HS-27A (cell line): ENCODE results near the gene FGFRL1.
"Not testable (repeated sequence)": the region's sequence is repeated elsewhere in the genome, so short reads cannot be mapped to it uniquely, and the experiment has no call there.

Source experiments
- DNase-seq: peaks from one replicate; pipeline ENCODE4 v3.0.0-alpha.2; 2012; ENCODE audit warnings: low read depth, missing footprints

FGFRL1 gene

DNA sequence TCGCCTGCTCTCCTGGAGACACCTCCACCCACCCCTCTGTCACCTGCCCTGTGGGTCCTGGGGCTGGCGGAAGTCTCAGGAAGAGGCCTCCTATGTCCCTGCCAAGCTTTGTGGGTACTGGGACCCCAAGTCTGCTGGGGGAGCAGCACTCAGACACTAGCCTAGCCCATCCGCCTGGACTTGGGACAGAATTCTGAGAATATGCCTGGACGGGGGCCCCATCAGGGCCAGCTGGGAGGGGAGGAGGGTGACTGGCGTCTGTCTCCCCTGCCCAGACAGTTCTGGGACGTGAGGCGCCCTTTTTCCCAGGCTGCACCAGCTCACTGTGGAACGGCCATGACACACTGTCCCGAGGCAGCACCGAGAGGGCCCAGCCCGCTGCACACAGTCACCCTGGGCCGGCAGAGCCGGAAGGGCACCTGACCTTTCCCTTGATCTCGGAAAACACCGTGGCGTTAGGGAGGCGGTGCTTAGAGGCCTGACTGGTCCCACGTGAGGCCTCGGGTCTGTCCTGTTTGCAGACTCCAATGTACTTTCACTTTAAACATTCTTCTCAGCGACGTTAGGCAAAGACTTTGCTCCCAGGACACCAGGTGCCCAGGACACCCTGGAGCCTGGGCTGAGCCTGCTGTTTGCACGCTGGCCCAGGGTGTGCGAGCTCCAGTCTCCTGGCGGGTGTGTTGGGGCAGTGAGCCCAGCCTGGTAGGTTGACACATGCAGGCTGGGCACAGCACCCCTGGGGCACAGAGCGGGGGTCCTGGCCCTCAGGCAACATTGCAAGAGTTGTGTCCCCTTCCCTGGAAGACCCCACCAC is 18.9 kb upstream of the FGFRL1 start:
- DNase-seq = no peak

DNA sequence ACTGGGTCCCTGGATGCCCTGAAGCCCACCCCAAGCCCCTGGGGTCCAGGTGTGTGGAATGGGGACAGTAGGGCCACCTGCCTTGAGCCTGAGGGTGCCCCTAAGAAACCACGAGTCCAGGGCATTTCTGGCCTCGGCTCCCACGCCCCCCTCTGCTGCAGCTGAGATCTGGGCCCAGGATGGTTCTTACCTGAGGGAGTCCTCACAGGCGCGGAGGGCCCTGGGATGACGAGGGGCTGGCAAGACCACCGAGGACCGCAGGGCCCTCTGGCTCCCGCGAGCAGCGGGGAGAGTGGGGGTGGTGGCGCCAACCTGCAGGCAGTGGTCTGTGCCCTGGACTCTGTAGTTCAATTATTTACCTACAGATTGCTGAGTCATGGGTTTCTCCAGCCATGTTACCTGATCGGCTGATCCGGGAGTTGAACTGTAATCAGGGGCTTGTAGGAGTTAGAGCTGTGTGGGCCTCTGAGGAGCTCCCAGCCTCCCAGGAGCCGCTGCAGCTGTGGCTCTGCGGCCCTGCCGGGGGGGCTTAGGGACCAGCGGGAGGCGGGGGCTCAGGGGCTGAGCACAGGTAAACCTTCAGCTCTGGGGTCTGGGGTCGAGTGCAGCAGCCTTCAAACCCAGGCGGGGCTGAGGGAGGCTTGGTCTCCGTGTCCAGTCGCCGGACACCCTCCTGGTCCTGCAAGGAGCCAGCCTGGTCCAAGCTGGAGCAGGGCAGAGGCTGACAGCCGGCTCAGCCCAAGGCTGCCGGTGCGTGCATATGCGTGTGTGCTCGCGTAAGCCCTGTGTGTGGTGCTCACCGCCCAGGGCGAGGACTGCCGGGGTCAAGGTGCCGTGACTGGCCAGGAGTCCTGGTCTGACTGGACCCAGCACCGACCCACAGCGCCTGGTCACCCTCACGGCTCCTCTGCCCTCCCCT is 18.1 kb upstream of the FGFRL1 start, which contains the start of gene SLC26A1:
SLC26A1 (minus strand) TSS at position 294 of the 919 bp plus-strand sequence. CDS start 1,701 bp downstream, outside the sequence.
- no peak for DNase-seq

DNA sequence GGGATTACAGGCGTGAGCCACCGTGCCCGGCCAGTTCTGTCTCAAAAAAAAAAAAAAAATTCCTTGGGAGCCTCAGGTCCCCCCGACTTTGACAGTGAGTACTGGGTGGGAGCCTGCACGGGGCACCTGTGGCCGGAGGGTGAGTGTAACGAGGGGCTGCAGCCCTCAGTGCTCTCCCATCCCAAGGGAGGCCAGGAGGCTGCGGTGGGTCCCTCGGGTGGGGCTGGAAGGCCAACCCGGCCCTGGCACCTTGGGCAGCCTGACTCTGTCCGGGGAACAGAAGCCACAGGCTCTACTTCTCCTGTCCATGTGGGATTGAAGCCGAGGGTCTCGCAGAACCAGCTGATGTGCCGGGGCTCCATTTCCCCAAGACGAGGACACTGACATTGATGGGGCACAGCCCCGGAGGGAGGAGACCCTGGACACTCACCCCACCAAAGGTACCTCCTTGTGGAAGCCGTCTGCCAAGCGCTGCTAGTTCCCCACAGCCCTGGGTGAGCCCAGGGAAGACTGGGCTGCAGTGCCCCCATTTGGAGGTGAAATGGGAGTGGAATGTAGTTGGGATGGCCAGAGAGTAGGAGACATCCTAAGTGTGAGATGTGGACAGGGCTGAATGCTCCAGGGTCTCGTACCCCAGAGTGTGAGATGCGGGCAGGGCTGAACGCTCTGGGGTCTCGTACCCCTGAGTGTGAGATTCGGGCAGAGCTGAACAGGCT is 16.0 kb upstream of the FGFRL1 start:
- no peak for DNase-seq

DNA sequence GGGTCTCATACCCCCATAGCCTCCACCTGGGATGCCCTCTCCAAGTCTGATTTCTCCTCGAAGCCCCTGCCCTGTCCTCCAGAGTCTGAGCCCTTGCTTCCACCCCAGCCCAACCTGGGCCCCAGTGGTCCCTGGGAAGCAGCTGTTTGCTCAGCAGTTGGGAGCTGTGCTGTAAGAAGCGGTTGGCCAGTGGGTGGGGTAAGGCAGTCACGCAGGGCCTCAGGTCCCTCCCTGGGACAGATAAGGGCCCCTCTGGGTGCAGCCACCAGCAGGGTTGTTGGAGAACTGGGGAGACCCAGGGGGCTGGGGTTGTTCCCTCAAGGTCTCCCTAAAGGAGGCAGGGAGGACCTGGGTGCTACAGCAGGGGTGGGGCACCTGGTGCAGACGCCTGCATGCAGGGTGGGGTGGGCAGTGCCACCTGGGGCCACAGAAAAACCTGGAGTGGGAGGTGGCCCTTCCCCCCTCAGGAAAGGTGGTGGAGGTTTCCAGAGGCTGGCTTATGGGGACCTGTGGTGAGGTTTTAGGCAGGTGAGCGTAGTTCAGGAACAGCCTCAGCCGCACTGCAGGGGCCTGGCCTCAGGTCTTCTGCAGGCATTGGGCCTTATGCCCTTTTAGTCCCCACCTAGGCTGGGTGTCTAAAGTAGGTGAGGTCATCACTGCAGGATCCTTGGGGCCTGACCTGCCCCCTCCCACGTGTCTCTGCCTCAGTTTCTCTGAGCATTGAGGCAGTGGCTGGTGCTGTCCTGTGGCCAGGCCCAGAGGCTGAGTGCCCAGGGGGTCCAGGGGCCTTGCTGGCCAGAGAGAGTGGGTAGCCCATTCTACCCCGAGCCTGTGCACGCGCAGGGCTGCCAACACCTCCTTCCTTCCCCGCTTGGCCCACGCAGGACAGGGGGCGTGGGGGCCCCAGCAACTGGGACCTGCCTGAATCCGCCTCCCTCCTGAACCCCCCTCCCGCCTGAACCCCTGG is 15.1 kb upstream of the FGFRL1 start:
- no peak for DNase-seq

DNA sequence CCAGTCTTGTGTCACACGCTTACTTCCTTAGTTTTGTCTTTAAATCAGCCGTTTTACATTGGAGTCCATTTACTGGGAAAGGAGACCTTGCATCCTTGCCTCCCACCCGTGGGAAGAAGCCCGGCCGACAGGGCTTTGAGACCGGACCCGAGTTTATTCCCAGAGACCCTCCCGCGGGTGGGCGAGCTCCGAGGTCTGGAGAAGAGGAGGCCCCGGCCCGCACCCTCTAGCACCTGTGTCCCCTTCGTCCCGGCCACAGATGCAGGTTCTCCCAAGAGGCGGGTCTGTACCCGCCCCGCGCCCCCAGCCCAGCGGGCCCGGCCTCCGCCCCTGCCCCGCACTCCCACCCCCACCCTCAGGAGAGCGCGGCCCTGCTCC is 14.4 kb upstream of the FGFRL1 start:
- no peak for DNase-seq

DNA sequence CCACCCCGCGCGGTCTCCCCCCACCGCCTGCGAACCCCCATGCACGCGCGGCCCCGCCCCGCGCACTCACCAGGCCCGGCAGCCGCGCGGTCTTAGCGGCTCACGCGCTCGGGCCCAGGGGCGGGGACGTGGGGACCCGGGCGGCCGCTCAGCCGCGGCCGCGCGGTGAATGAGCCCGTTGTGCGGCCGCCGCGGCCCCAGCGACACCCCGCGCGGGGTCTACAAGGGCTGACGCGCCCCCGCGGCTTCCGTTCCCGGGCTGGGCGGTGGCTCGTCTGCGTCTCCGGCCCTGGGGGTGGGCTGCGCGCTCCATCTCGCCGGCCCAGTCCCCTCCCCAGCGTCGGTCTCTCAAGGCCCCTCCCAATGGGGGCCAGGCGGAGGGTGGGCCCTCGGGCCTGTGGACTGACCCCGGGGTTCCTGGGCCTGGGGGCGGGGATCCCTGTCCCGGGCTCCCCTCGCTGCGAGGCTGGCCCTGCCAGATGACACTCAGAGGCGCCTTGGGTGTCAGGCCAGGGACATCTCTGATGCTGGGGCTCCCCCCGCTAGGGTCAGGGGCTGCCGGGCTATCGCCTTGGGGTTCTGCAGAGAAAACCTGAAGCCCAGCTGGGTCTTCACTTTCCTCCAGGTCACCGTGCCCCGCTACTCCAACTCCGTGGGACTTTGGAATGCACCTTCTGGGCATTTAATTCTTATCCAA is 13.9 kb upstream of the FGFRL1 start:
- DNase-seq = no peak

DNA sequence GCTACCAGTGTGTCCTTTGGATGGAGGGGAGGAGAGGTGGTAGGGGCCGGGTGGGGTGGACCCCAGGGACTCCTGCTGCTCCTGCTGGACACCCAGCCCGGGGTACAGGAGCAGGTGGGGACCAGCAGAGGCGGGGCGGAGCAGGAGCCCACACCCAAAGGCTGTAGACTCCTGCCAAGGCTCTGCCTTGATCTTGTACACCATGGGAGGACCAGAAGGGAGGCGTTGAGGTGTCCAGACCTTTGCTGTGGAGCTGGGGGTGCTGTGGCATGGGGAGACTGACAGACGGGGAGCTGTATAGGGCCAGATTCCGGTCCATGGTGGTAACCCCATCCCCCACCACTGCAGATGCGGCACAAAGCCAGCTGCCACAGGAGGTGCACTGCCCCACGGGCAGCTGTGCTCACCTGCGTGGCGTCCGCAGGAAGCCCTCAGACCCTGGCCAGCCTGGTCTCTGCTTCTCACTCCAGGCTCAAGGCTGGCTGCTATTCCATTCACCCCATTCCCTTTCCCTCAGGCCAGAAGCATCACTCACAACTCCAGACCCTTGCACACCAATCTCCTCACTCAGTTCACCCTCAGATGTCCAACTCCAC is 13.2 kb upstream of the FGFRL1 start:
- no peak for DNase-seq

DNA sequence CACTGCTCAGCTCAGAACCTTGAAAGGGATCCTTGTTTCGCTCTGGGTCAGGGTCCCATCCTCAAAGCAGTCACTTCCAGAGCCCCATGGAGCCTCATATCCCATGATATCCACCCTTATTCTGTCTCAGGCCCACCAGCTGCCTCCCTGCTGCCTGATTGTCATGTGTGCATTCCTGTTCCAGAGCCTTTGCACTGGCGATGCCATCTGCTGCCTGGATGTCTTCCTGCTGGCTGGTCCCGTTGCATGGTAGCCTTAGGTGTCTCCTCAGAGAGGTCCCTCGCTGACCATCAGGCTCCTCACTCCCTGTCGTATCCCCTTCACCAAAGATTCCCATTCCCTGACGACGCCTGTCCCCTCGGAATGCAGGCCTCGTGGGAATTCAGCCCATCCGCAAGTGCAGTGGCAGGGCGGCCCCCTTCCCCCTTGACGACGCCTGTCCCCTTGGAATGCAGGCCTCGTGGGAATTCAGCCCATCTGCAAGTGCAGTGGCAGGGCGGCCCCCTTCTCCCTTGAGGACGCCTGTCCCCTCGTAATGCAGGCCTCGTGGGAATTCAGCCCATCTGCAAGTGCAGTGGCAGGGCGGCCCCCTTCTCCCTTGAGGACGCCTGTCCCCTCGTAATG is 12.1 kb upstream of the FGFRL1 start:
- not testable (repeated sequence) for DNase-seq

DNA sequence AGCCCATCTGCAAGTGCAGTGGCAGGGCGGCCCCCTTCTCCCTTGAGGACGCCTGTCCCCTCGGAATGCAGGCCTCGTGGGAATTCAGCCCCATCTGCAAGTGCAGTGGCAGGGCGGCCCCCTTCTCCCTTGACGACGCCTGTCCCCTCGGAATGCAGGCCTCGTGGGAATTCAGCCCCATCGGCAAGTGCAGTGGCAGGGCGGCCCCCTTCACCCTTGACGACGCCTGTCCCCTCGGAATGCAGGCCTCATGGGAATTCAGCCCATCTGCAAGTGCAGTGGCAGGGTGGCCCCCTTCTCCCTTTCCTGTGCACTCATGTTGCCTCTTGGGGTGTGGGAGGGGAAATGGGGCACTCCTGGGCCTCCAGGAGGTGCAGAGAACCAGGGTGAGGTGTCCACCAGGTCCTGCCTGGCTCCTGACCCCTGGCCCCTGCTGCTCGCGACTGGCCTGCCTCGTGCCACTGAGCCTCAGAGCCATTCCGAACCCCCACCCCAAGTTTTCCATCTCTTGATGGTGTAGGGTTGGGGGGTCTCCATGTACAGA is 11.5 kb upstream of the FGFRL1 start:
- DNase-seq = no peak

DNA sequence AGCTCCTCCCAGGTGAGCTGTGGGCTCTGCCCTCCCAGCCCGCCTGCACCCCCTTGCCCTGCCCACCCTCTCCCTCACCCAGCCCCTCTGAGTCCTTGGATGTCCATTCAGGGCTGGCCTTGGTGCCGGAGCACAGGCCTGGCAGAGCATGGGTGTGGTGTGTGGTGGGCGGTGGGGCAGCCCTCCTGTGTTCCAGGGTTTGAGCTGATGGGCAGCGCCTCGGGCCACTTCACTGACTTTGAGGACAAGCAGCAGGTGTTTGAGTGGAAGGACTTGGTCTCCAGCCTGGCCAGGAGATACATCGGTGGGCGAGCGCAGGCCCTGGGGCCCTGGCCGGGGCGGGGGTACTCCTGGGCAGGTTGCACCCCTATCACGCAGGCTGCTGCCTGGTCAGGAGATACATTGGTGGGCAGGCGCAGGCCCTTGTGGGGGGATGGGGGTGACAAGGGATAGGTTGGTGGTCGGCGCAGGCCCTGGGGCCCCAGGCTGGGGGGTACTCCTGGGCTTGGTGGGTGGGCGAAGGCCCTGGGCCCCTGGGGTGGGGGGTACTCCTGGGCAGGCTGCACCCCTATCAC is 10.7 kb upstream of the FGFRL1 start:
- no peak for DNase-seq

DNA sequence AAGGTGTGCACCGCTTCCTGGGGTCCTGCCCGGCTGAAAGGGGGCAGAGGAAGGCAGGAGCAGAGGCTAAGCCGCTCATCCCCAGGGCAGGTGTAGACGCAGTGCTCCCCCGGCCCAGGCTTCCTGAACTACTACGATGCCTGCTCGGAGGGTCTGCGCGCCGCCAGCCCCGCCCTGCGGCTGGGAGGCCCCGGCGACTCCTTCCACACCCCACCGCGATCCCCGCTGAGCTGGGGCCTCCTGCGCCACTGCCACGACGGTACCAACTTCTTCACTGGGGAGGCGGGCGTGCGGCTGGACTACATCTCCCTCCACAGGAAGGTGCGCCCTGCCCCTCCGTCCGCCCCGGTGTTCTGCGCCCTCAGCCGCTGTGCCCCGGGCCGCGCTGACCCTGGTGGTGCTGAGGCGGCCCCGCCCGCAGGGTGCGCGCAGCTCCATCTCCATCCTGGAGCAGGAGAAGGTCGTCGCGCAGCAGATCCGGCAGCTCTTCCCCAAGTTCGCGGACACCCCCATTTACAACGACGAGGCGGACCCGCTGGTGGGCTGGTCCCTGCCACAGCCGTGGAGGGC is 9.8 kb upstream of the FGFRL1 start:
- no peak for DNase-seq

DNA sequence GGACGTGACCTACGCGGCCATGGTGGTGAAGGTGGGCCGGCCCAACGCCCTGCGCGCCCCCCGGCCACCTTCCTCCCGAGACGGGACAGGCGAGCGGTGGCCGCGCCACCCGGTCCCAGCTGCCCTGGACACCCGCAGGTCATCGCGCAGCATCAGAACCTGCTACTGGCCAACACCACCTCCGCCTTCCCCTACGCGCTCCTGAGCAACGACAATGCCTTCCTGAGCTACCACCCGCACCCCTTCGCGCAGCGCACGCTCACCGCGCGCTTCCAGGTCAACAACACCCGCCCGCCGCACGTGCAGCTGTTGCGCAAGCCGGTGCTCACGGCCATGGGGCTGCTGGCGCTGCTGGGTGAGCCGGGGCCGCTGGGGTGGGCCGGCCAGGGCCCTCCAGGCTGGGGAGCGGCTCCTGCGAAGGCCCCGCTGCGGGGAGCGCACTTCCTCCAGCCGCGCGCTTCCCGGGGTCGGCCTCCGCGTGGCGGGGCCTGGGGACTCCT is 9.2 kb upstream of the FGFRL1 start:
- DNase-seq = no peak

DNA sequence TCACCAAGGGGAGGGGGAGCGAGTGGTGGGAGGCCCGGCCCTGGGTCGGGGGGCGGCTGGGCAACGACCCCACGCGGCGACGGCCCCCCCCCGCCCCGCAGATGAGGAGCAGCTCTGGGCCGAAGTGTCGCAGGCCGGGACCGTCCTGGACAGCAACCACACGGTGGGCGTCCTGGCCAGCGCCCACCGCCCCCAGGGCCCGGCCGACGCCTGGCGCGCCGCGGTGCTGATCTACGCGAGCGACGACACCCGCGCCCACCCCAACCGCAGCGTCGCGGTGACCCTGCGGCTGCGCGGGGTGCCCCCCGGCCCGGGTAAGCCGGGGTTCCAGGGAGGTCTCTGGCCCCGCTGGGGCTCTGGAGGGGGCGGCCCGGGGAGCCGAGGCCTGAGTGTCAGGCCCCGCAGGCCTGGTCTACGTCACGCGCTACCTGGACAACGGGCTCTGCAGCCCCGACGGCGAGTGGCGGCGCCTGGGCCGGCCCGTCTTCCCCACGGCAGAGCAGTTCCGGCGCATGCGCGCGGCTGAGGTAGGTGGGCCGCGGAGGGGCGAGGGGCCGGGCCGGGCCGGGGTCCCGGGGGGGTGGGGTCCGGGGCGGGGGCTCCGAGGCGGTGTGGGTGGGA is 8.7 kb upstream of the FGFRL1 start:
- DNase-seq = no peak

DNA sequence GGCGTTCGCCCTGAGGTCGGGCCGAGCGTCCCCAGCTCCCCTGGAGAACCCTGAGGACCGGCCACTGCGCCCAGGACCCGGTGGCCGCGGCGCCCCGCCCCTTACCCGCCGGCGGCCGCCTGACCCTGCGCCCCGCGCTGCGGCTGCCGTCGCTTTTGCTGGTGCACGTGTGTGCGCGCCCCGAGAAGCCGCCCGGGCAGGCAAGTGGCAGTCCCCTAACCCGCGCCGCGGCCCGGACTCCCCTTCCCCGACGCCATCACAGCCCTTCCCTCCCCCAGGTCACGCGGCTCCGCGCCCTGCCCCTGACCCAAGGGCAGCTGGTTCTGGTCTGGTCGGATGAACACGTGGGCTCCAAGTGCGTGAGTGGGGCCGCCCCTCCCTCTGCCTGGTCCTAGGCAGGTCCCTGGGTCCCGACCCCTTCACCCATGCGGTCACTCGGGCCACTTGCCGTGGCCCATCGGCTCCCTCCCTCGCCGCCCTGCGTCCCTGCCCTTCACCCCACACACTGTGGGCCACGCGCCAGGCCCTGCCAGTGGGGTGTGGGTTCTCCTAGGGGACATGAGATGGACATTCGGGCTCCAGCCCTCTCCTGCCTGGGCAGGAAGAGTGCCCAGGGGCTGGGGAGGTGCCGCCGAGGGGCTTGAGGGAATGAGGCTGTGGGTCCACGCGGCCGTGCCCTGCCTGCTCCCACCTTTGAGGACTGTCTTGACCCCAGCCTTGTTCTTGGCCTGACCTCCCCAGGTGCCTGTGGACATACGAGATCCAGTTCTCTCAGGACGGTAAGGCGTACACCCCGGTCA is 8.0 kb upstream of the FGFRL1 start:
- DNase-seq = no peak

DNA sequence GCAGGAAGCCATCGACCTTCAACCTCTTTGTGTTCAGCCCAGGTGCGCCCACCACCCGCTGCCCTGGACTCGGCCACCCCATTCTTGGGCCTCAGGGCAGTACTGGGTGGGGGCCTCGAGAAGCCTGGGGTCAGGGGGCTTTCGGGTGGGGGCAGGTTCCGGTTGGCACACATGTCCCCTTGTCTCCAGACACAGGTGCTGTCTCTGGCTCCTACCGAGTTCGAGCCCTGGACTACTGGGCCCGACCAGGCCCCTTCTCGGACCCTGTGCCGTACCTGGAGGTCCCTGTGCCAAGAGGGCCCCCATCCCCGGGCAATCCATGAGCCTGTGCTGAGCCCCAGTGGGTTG is 7.4 kb upstream of the FGFRL1 start:
- DNase-seq = no peak

DNA sequence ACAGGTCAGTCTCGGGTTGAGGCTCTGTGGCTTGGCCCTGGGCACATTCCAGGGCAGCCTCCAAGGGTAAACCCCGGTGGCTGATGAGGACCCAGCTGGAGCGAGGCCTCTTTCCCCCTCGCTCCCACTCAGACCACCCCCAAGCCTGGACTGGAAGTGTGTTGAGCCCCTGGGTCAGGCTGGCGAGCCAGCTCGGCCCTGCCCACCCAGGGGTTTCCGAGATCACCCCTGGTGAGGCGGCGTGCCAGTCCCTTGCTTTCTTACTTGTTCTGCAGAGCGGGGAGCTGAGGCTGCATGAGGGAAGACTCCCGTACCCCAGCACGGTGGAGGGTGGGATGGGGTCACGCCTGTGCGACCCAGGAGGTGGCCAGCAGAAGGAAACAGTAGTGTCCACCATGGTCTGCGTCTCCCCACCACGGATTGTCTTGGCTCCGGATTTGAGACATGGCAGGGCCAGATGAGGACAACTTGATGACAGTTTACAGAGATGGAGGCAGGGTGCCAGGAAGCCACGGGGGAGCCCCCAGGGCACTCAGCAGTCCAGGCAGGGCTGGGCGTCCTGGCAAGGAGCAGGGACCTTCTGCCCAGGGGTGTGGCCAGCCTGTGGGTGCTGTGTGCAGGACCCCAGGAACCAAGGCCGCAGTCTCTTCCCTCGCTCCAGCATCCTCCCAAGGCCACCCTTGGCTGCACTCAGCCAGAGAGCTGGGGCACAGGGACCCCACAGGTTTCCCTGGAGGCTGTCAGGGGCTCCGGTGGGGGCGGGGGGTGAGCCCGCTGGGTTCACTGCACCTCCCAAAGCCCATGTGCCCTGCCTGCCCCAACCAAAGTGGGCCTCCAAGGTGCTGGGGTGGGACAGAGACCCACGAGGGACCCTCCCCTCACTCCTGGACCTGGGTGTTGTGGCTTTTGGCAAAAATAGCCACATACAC is 6.6 kb upstream of the FGFRL1 start:
- no peak for DNase-seq
